Mucosa of gallbladder (tissue), 1 donor: ENCODE results near the gene ZNF487. TPM values are rescaled to one million over a fixed set of nuclear protein-coding genes. Genes with fewer than 3 reads are reported as not detected.
"Not testable (repeated sequence)": the region's sequence is repeated elsewhere in the genome, so short reads cannot be mapped to it uniquely, and the experiment has no call there.

Source experiments
- DNase-seq: peaks from one replicate; pipeline ENCODE4 v3.0.0-alpha.2; 2020; ENCODE audit warnings: low spot score
- total RNA-seq: library from RNA; stranded (reverse); gene quantifications from one replicate; pipeline ENCODE4 v1.2.1, GENCODE V29; 2021
- donor health status: DM: no; HTN: no; CAD: no.

Gene ZNF487
- total RNA-seq, result 5.9 TPM

DNA sequence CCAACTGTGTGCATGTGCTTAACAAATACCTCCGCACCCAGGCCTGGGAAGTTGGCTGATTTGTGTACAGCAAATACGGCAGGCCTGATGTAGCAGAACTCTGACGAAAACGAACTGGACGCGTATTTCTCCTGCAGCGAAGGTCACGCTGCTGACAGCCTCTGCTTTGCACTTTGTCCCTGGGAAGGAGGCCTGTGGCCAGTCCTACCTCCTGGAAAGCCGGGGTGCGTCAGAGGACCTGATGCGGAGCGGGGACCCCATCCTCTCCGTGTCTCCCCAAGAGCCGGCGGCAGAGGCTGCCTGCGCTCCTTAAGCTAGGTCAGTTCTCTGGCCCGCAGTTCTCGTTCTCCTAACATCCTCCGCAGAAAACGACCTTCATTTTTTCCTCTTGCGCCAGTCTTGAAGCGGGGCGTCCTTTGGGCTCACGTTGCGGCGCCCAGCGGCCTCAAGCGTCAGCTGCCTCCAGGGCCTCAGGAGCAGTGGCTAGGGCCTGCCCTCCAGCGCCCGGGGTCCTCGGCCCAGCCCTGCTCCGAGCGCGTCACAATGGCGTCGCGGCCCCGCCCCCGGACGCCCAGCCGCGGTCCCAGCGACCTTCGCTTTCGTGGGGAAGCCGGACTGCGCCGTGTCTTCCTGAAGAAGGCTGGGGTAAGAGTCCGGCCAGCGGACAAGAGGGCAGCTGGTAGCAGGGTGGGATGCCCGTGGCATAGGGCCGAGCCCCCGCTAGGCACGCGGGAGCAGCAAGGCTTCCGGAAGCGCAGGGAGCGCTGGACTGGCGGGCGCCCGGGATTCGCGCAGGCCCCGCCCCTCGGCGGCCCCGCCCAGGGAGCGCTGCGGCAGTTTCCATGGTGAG is at the start of gene ZNF487:
ZNF487 (plus strand) TSS at position 821 of the 850 bp plus-strand sequence. CDS start 38,703 bp downstream, outside the sequence.
- peak; percentile 89 for DNase-seq

DNA sequence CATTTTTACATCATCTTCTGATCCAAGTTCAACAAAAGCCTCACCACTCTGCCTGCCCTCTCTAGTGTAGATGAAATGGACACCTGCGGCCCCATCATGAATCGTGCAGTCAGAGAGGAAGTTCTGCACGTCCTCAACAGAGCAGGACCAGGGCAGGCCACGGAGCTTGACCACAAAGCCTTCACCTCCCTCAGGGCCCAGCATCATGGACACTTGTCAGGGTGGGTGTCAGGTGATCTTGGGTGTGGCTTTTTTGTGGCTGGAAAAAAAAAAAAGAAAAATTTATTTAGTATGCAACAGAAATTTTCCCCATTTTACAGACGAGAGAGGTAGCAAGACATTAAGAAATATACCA is 49.3 kb upstream of the ZNF487 start:
- DNase-seq, result no peak

- no peak for DNase-seq
Measured at GRCh38 chr10:43389867-43390266, 47.0 kb upstream of the ZNF487 start.

DNA sequence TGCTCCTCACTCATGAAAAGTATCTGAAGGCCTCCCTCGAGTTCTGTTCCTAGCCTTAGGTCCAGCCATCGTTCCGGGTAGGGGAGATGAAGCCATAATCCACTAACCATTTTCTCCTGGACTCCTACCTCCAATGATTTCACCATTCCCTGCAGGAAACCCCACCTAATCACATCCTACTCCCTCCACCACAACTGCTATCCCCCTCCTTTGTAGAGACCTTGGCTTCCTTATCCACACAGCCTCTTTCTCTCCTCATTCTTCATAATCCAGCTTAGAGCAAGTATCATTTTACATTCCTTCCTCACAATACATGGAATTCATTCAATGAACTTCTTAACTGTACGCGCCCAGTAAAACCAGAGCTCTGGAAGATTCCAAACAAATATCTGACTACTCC is 46.6 kb upstream of the ZNF487 start:
- DNase-seq, result no peak

- no peak for DNase-seq
Measured at GRCh38 chr10:43390759-43391158, 46.2 kb upstream of the ZNF487 start.

- no peak for DNase-seq
Measured at GRCh38 chr10:43391496-43391895, 45.4 kb upstream of the ZNF487 start.

DNA sequence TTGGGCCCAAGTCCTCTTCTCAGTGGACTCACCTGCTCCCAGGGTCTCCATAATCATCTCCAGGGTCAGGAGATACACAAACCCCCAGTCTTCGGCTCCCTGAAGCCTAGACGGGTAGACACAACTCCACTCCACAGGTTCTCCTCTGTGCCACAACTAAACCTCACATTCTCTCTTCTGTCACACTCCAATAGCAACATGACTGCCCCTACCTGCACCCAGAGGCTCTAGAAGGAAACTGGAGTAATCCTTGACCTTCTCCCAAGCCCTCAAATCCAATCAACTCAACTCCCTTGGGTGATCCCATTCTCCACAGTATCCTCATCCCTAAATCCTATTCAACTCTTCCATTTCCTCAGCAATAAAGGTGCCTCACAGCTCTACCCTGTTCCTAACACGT is 44.2 kb upstream of the ZNF487 start:
- no peak for DNase-seq

DNA sequence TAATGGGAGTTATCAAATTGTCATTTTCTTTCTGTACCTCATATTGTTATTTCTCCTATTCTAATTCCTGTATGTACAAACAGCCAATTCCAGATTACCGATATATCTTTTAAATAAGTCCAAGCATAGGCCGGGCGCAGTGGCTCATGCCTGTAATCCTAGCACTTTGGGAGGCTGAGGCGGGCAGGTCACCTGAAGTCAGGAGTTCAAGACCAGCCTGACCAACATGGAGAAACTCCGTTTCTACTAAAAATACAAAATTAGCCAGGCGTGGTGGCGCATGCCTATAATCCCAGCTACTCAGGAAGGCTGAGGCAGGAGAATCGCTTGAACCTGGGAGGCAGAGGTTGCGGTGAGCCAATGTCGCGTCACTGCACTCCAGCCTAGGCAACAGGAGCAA is 43.7 kb upstream of the ZNF487 start:
- DNase-seq, result not testable (repeated sequence)

DNA sequence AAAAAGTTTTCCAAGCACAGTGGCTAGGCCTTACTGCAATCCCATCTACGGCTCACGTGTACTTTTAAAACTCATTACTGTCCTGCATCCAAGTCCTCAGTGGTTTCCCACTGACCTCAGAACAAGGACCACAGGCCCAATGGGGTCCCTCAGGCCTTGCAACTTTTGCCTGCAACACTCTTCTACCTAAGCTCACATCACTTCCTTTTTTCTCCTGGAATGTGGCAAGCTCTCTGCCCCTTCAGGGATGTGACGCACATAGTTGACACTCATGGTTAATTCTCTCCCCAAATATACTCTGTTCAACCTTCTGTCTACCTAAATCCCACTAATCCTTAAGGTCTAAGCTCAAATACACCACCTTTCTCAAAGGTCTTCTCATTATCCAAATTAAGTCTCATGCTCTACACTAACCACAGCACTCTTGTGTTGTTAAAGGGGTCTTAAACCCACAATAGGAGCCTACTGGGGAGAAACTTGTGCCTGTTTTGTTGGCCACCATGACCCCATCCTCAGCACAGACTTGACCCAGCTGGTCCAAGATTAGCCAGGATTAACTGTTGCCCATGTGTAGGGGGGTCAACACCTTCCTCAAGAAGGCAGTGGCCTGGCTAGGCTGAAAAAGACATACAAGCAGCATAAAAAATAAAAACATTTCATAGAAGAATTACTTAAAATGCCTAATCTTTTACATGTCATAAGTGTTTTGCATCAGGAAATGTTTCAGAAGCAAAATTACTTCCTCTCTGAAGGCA is 43.1 kb upstream of the ZNF487 start:
- DNase-seq, result no peak

DNA sequence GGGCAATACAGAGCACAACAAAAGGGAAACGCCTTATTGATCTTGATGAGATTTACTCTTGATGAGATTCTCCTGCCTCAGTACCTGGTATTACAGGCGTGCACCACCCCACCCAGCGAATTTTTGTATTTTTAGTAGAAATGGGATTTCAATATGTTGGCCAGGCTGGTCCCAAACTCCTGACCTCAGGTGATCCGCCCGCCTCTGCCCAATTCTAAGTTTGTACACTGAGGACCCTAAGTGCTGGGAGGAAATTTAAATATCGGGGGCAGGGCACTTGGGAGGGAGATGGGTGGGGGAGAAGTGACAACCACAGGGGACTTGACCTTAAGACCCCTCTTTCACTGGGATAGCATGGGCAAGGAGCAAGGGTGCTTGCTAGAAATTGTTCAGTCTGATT is 42.0 kb upstream of the ZNF487 start:
- DNase-seq, result no peak

- DNase-seq, result no peak
Measured at GRCh38 chr10:43395571-43396060, 41.3 kb upstream of the ZNF487 start.

DNA sequence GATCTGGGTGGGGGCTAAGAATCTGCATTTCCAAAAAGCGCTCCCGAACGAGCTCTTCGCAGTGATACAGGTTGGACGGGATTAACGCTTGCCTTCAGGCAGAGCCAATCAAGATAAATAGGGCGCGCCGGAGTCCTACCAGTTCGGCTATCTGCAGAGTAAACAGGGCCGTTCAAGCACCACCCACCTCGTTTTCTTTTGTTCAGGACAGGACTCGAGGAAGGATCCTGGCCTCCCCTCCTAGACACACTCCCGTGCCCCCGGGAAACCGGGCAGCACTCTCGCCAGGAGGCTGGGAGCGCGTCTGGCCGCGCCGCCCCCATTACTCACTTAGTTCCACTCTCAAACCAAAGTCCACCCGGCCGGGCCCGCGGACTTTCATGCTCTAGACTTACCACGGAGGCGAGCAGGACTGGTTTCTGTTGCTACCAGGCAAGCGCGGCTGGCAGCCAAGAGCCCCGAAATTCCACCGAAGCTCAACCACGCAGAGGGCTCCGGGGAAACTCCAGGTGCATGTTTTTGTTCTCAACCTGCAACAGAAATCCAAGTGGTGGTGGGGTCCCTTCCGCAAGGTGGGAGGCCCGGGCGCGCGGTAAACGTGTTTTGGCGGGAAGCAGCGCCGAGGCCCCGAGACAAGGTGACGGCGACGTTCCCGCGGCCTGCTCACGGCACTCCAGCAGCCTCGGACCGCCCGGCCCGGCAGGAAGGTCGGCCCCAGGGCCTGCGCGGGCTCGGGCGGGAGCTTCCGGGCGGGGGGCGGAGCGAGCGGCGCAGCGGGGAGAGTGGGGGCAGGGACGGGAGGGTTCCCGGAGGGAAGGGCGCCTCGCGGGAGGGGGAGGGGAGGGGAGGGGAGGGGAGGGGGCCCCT is 40.6 kb upstream of the ZNF487 start:
- DNase-seq, result peak; percentile 70

GRCh38 chr10:43396928-43397624 is 39.8 kb upstream of the ZNF487 start:
- peak; percentile 92 for DNase-seq

GRCh38 chr10:43398939-43399319 is 38.0 kb upstream of the ZNF487 start:
- no peak for DNase-seq

DNA sequence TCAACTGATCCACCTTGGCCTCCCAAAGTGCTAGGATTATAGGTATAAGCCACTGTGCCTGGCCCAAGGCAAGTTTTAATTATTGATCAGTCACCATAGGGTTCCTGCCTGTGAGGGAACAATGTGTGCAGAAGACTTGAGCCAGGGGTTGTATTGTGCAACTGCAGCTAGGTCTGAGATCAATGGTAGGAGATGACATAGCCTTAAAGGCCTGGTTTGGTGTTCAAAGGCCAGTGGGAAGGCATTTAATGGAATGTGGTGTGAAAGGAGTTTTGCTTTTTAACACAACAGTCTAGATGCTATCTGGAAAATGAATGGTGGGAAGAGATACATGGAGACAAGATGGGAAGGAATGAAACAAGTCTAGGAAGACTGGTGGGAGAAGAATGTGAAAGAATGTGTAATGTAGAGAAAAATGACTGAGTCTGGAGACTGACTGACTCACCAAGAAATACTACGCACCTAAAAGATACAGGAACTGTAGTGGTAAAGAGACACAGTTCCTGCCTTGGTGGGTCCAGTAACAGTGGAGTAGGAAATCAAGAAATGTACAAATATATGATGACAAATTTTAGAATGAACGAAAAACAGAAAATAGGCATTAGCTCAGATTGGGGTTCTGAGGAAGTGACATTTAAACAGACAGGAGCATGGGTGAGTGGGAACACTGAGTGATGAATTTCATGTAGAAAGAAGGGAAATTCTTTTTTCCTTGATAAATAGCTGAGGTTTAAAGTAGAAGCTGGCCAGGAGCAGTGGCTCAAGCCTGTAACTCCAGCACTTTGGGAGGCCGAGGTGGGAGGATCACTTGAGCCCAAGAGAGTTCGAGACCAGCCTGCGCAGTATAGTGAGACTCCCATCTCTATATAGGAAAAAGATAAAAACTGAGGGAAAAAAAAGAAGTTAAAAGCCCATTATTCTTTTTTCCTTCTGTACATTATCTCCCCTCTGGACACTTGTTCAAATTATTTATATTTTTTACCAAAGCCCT is 37.3 kb upstream of the ZNF487 start:
- peak; percentile 52 for DNase-seq

DNA sequence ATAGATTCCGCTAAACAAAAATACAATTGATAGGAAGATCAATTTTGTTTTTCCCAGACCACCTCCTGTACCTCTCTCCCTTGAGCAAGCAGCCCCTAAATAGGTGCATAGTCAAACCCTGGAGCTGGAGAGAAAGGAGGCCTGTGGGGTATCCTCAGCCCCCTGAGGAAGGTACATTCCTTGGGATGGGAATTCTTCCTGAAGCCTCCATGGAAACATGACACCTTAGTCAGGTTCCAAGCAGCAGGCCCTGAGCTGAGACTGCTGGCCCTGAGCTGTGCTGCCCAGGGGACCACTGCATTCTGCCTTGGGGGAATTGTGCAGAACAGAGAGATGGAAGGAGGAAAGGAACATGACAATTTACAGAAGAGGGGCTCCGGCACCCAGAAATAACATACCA is 35.3 kb upstream of the ZNF487 start:
- DNase-seq, result no peak

DNA sequence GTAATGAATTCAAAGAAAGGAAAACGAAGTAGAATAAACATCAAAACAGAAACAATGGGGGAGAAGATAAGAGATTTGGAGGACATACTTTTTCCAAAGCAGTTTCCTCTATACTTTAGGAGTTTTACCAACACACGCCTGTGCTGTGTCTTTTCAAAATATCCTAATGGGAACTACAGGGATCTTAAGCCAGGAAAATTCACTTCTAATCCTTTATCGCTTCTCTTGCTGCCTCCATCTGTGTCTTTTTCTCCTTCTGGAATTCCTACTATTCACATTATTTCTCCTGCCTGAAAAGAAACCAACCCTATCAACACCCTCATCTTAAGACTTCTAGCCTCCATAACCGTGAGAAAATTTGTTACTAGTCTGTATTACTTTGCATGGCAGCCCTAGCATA is 34.7 kb upstream of the ZNF487 start:
- no peak for DNase-seq

- DNase-seq, result no peak
Measured at GRCh38 chr10:43402880-43403452, 33.9 kb upstream of the ZNF487 start.

- no peak for DNase-seq
Measured at GRCh38 chr10:43403911-43404703, 32.8 kb upstream of the ZNF487 start.
